HG03432 (cell line): ENCODE results near the gene PLXND1.

Experiments used
- ATAC-seq: cut with Tn5 transposase; IDR thresholded peaks from one replicate; pipeline ENCODE4 v1.9.1; 2021; ENCODE audit warnings: mild to moderate bottlenecking, moderate library complexity; ENCODE audit not compliant: unreplicated experiment

The PLXND1 gene

GRCh38 chr3:129514110-129514509 is 92.4 kb downstream of the PLXND1 start:
- no peak for ATAC-seq

- ATAC-seq: no peak
These were observed 92.8 kb downstream of the PLXND1 start for GRCh38 chr3:129513705-129514104.

DNA sequence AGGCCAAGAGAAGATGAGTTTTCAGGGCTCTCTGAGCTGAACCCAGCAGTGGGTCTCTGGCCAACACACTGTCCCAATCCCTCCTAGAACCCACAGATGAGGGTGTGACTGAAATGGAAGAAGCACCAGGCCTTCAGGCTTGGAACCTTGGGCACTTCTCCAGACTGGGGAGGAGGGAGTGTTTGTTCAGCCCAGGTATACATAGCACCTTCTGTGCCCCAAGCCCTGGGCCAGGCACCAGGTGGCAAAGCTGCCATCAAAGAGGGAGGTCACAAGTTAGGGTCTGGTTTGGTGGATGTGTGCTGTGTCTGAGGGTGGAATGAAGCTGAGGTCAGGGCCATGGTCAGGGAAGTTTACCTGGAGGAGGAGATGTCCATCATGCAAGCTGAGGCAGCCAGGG is 93.9 kb downstream of the PLXND1 start:
- ATAC-seq: no peak

DNA sequence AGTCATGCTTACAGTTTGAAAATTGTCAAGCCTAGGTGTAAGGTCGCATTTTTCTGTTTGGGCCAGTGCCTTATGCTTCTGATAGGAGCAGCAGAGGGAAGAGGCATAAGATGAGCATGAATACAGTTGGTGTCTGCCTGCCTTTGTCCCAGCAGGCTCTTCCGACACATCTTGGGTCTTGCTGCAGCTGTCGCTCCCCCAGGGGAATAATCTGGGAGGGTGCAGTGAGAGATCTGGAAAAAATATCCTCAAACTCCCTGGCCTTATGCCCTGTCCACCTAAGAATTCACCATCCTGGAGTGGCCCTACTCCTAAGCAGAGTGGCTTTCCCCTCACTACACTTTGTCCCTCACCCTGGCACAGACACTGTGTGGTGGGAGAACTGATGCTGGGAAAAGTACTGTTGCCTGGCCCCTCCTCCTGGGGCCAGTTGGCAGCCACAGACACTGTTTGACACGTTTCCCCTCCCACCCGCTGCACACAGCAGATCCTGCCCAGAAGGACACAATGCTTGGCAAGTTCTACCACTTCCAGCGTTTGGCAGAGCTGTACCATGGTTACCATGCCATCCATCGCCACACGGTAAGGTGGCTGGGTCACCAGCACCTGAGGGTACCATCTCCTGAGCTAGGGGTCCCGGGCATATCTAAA is 99.2 kb downstream of the PLXND1 start:
- ATAC-seq: no peak

DNA sequence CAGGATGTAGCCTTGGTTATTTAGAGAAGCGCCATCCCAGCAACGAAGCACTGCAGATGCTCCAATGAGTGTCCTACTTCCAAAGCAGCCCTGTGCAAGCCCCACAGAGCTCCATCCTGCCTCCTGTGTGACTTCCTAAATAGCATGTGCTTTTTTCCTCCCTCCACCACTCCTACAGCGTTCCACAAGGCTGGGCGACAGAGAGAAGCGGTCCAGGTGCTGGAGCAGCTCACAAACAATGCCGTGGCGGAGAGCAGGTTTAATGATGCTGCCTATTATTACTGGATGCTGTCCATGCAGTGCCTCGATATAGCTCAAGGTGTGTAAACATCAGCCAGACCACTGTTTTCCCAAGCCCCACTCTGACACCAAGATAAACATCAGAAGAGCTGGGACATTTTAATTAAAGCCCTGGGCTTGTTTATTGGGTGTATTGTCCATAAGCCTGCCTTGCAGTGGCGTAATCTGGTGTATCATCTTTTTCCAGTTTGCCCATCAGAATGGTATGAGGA is 100.2 kb downstream of the PLXND1 start:
- no peak for ATAC-seq

- no peak for ATAC-seq
These were observed 101.1 kb downstream of the PLXND1 start for GRCh38 chr3:129505341-129505740.
